Measurements from ENCODE around the gene KCNMA1. TPM values are rescaled to one million over a fixed set of nuclear protein-coding genes. Genes with fewer than 3 reads are reported as not detected.

Gene KCNMA1
- total and polyA plus RNA-seq, 9 of the 15 experiments (the other 6 are each of a cell fraction or from before 2014, with no cell fraction given) = 0.01 to 0.95 (median 0.15) TPM; not detected in 4

- TF ChIP-seq ETV5 (CRISPR knock-in tag; IDR thresholded peaks at IDR 0.05; ENCODE audit: low read depth) (no peak), NFE2 (IDR thresholded peaks at IDR 0.05; ENCODE audit: low read depth) (no peak), CREM (IDR thresholded peaks at IDR 0.05; ENCODE audit: low read depth) (no peak), BCLAF1 (IDR thresholded peaks at IDR 0.05; ENCODE audit: borderline replicate concordance in 1 of 2, control insufficient read depth in 1 of 2, low read depth in 2 of 2, low read length in 1 of 2) (no peak), MECOM (CRISPR knock-in tag; IDR thresholded peaks at IDR 0.05) (no peak), IRF9 (tag; IDR thresholded peaks at IDR 0.05) (no peak)
Measured at GRCh38 chr10:77478247-77478961, 159.2 kb downstream of the KCNMA1 start (continued).
